ENCODE measurements around the gene OR6F1. TPM values are rescaled to one million over a fixed set of nuclear protein-coding genes. Genes with fewer than 3 reads are reported as not detected.
"Not testable (repeated sequence)": the region's sequence is repeated elsewhere in the genome, so short reads cannot be mapped to it uniquely, and the experiment has no call there.

OR6F1 gene
- total RNA-seq, 1 experiment from 2014 or later, result not detected

GRCh38 chr1:247738315-247738714, 21.9 kb upstream of the OR6F1 start, which contains the start of gene OR14K1:
Gene OR14K1 (plus strand): TSS chr1:247738615. CDS start chr1:247738615, 0 bp downstream.
- intact Hi-C loops (cut with micrococcal nuclease; ENCODE audit: unreplicated experiment), result loop anchor here (10.0 kb wide), 1 partner anchor 994 kb away; no protein-coding TSS in a partner anchor
- H3K27me3 Mint-ChIP-seq (ENCODE audit: unreplicated experiment), result no peaks in the 10 kb centered on the region
- peaks cover 19% of the 10 kb centered on the region for H3K9me3 Mint-ChIP-seq (ENCODE audit: low read depth, unreplicated experiment)
- CTCF ChIA-PET, result no interaction called here
- no peak for TF ChIP-seq CTCF (IDR thresholded peaks at IDR 0.05; ENCODE audit: unreplicated experiment)
- no peaks in the 10 kb centered on the region for H3K36me3 Mint-ChIP-seq (ENCODE audit: insufficient read depth, unreplicated experiment)
- BruUV-seq (replicated peaks), result no TSS peak
- H3K4me3 Mint-ChIP-seq (ENCODE audit: low read depth, unreplicated experiment), result no peak within 1 kb of the TSS
- no peaks in the 10 kb centered on the region for H3K4me1 Mint-ChIP-seq (ENCODE audit: low read depth, unreplicated experiment)
- no peak for DNase-seq
- H3K27ac Mint-ChIP-seq (ENCODE audit: unreplicated experiment), result no peak within 1 kb of the TSS

GRCh38 chr1:247721222-247721621, 4.8 kb upstream of the OR6F1 start:
- Mint-ChIP-seq H3K9me3 (ENCODE audit: low read depth, unreplicated experiment) (peaks cover 20% of the 10 kb centered on the region), H3K4me1 (ENCODE audit: low read depth, unreplicated experiment) (no peaks in the 10 kb centered on the region), H3K27ac (ENCODE audit: unreplicated experiment) (no peak overlapping the region), H3K4me3 (ENCODE audit: low read depth, unreplicated experiment) (no peak overlapping the region), H3K27me3 (ENCODE audit: unreplicated experiment) (no peaks in the 10 kb centered on the region), H3K36me3 (ENCODE audit: insufficient read depth, unreplicated experiment) (no peaks in the 10 kb centered on the region)
- DNase-seq, result no peak
- CTCF ChIA-PET, result no interaction called here
- intact Hi-C loops (cut with micrococcal nuclease; ENCODE audit: unreplicated experiment), result no loop called here
- no peak for TF ChIP-seq CTCF (IDR thresholded peaks at IDR 0.05; ENCODE audit: unreplicated experiment)
- no TSS peak for BruUV-seq (replicated peaks)

GRCh38 chr1:247713753-247714152, 2.7 kb downstream of the OR6F1 start:
- intact Hi-C loops (cut with micrococcal nuclease; ENCODE audit: unreplicated experiment), result no loop called here
- no peak for DNase-seq
- H3K9me3 Mint-ChIP-seq (ENCODE audit: low read depth, unreplicated experiment), result peaks cover 29% of the 10 kb centered on the region
- H3K36me3 Mint-ChIP-seq (ENCODE audit: insufficient read depth, unreplicated experiment), result no peaks in the 10 kb centered on the region
- H3K27ac Mint-ChIP-seq (ENCODE audit: unreplicated experiment), result no peak overlapping the region
- no peaks in the 10 kb centered on the region for H3K27me3 Mint-ChIP-seq (ENCODE audit: unreplicated experiment)
- no peak overlapping the region for H3K4me3 Mint-ChIP-seq (ENCODE audit: low read depth, unreplicated experiment)
- H3K4me1 Mint-ChIP-seq (ENCODE audit: low read depth, unreplicated experiment), result no peaks in the 10 kb centered on the region
- CTCF ChIA-PET, result no interaction called here
- no peak for TF ChIP-seq CTCF (IDR thresholded peaks at IDR 0.05; ENCODE audit: unreplicated experiment)
- BruUV-seq (replicated peaks), result no TSS peak

- H3K4me1 Mint-ChIP-seq (ENCODE audit: low read depth, unreplicated experiment); H3K27me3 Mint-ChIP-seq (ENCODE audit: unreplicated experiment); intact Hi-C loops (cut with micrococcal nuclease; ENCODE audit: unreplicated experiment); H3K36me3 Mint-ChIP-seq (ENCODE audit: insufficient read depth, unreplicated experiment); H3K27ac Mint-ChIP-seq (ENCODE audit: unreplicated experiment); BruUV-seq (replicated peaks); H3K4me3 Mint-ChIP-seq (ENCODE audit: low read depth, unreplicated experiment); CTCF ChIA-PET; DNase-seq: not testable (repeated sequence)
- H3K9me3 Mint-ChIP-seq (ENCODE audit: low read depth, unreplicated experiment), result peaks cover 24% of the 10 kb centered on the region
Observed at GRCh38 chr1:247710681-247711080, 5.8 kb downstream of the OR6F1 start.

GRCh38 chr1:247701338-247701737, 15.1 kb downstream of the OR6F1 start:
- intact Hi-C loops (cut with micrococcal nuclease; ENCODE audit: unreplicated experiment), result no loop called here
- Mint-ChIP-seq H3K27ac (ENCODE audit: unreplicated experiment) (no peak overlapping the region), H3K4me1 (ENCODE audit: low read depth, unreplicated experiment) (no peaks in the 10 kb centered on the region), H3K36me3 (ENCODE audit: insufficient read depth, unreplicated experiment) (no peaks in the 10 kb centered on the region), H3K9me3 (ENCODE audit: low read depth, unreplicated experiment) (peaks cover 32% of the 10 kb centered on the region), H3K4me3 (ENCODE audit: low read depth, unreplicated experiment) (no peak overlapping the region), H3K27me3 (ENCODE audit: unreplicated experiment) (no peaks in the 10 kb centered on the region)
- CTCF ChIA-PET, result no interaction called here
- no peak for TF ChIP-seq CTCF (IDR thresholded peaks at IDR 0.05; ENCODE audit: unreplicated experiment)
- no peak for DNase-seq
- BruUV-seq (replicated peaks), result no TSS peak
